GM18870 (cell line): ENCODE results near the gene MYO7B.

Experiments
- ATAC-seq: cut with Tn5 transposase; IDR thresholded peaks from one replicate; pipeline ENCODE4 v1.9.1; 2021; ENCODE audit warnings: moderate library complexity; ENCODE audit not compliant: unreplicated experiment

MYO7B gene

DNA sequence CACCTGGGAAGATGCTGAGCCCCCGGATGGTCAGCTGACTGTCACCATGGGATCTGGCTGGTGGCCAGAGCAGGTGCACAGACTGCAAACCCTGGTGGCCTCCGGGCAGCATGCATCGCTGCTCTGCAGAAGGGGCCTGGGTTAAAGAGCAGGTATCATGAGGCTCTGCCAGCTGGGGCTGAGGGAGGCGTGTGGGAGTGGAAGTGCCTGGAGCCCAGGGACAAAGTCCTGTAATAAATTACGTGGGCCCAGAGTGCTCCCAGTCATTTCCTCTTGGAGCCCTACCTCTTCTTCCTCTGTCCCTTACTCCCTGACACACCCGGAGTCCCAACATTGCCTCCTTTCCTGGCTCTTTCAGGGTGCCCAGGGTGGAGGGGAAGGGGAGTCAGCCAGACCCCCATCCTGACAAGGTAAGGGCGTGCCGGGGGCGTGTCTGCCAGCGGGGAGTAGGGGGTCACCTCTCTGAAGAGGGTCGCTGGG, at the start of gene MYO7B:
Gene MYO7B, plus strand, starts transcription at position 262 of the 480 bp plus-strand sequence. CDS start 24,040 bp downstream, outside the sequence.
- ATAC-seq, result no peak

DNA sequence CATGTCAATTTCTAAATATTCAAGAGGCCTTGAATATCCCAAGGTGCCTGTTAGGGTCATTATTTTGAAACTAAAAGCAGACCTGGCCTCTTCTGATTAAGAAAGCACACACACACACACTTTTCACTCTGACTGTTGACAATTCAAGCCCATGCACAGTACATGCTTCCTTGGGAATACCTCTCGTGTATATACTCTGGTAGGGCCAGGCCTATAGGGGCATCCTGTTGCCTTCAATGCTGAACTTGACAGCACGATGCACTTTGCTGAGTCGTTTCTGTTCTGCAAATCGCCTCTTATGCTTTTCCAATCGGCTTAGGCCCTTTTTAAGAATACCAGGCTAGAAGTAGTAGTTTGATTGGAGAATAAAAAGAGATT, 49.8 kb upstream of the MYO7B start:
- no peak for ATAC-seq

DNA sequence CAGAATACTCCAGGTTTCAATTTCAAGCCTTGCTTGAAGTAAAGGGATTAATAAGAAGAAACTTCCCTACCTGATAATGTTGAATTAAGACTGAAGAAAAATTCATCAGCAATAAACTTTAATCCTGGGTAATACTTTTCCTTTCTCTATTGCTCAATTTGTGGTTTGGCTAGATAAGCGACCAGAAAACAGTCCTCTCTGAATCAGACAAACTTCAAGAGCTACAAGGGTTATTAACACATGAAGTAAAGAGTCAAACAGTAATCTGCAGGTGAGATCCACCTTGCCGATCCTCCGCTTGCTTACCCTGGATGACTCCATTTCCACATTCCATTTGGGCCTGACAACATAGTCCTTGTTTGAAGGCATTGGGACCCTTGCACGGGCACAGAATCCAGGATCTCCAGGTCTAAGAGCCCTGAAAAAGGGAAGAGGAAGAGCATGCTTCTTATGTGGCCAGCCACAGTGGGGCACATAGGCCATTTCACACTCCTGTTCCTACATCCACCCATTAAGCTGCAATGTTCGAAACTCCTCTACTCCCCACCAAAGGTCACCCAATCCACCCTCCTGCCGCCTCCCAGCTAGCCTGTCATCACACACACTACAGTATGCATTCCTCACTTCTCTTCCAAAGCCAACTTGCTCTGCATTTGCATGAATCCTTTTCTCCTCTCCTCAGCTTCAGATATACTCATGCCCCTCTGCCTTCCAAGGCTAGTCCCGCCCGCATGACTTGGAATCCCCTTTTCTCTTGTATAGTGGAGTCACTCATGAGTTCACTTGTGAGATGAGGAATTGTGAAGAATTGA, 49.0 kb upstream of the MYO7B start:
- no peak for ATAC-seq

DNA sequence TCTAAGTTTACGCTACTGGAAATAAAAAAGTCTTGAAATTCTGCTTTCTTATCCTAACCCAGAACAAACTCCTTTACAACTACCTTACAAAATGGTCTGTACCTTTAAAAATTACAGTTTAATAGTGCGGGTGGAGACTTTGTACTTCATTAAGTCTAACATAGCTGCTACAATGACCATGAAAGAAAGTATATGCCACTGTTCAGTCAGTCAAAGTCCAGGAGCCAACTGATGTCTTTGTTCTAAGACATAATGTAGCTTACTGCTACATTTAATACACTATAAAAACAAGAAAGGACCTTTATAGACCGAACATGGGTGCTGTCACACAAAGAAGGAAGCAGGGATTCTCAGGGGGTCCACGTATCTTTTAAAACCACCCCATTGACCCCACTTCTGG, 45.2 kb upstream of the MYO7B start:
- ATAC-seq, result no peak

DNA sequence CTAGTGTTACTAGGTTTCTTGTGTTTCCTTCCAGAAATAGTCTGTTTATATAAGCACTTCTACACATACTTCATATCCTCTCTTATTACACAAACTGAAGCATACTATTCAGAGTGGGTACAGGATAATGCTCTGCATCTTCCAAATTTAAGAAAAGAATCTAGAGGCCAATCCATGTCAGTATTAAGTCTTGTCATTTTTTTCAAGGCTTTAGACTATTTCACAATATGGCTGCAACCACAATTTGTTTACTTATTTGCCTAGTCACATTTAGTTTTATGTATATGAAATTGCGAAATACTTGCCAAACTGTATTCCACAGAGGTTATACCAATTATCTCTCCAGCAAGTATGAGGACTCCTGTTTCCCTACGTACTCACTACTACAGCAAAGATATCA, 37.1 kb upstream of the MYO7B start:
- ATAC-seq, result no peak

DNA sequence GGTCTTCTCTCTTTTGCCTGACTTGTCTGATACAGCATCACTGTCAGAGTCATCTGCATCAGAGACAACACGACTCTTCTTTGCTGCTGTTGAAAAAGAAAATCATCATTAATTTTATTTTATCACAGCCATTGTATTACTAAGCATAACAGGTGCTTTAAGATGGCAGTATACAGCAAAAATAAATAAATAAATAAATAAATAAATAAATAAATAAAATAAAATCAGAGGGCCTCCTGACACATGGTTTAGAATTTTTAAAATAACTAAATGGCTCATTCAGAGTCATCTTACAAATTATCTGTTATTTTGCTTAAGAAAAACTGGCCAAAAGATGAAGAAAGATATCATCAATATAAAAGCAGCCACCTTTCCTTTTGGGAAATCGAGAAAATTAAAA, 32.0 kb upstream of the MYO7B start:
- ATAC-seq, result no peak

DNA sequence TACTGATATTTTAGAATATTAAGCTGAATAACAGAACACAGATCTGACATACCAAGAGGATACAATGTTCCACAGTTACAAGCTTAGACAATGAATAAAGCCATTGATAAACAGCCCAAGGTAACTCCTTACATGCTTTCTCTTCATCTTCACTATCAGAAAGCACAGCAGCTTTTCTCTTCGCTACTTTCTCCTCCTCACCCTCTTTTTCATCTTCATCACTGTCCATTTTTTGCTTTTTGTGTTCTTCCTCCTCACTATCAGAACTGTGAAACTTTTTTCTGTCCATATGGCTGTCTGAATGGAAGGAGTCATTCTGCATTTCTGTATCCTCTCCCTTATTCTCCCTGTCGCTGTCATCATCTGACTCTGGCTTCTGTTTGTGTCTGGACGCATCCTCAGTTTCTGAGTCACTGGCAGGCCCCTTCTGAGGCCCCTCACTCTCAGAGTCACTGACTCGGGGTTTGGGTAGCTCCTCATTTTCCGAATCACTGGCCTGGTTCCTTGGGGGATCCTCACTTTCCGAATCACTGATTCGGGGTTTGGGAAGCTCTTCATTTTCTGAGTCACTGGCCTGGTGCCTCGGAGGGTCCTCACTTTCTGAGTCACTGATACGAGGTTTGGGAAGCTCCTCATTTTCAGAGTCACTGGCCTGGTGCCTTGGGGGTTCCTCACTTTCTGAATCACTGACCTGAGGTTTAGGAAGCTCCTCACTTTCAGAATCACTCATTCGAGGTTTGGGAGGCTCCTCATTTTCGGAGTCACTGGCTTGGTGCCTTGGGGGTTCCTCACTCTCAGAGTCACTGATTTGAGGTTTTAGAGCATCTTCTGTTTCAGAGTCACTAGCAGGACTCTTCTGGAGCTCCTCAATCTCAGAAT, 30.7 kb upstream of the MYO7B start:
- ATAC-seq, result no peak

DNA sequence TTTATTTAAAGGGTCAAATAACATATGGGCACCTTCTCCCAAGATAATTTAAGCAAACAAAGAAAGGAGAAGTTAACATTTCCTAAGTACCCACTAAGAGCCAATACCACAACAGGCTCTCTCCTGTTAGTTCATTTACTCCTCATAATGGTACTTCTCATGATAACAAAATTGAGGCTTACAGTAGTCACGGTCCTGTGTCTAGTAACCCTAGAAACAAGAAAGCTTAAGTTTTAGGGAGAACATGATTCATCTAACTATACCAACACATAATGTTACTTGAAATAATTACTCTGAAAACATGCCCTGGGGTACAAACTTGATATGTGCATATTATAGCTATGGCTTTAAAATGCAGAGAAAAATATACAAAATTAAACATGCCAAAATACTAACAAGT, 29.0 kb upstream of the MYO7B start:
- ATAC-seq, result no peak

DNA sequence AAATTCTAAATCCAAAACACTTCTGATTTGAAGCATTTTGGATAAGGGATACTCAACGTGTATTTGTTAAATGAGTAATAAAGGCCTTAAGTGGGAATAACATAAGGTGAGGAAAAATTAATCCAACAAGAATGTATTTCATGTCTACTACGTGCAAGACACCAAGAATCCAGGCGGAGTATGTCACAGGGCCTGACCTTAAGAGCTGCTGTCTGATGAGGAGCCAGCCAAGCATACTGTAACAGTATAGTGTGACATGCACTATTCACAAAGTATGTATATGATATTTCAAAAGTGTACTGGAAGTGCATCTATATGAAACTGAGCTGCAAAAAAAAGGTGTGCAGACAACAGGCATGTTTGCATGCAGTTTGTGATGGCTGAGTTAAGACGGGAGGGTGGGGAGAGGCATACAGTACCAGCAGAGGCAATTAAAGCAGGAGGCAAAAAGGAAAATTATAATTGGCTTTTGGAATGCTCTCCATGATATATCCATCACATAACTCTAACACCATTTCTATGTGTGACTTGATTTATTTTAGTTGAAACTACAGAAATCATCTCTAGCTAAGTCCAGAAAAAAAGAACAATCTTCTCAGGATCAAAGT, 27.4 kb upstream of the MYO7B start:
- no peak for ATAC-seq

DNA sequence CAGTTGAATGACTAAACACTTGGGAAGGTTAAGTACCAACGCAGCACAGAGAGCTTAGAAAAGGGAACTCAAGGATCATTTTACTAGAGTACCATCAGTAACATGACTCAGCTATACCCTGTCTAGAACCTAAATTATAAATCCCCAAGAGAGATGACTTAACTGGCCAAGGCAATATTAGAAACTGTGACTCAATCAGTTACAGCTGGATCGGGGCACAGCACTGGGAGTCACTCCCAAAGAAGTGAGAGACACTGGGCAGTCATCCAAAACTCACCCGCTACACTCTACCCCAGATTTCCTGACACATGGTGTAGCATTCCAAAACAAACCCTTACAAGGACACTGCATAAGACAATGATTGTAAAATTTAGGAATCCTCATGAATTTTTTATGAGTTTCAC, 26.9 kb upstream of the MYO7B start:
- no peak for ATAC-seq

DNA sequence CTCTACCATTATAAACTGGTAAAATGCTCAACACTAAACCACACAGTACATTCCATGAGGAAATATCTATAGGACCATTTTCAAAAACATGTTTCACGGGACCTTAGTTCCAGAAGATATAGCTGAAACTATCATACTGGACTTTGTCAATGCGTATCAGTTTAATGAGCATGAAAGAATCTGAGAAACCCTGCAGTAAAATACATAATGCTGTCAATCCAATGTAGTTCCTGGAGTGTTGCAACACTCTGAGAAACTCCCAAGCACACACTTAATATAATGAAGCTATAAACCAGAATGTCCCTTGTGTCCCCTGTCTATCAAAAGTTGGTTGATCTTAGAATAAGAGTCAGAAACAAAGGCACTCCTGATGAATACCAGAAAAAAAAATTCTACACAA, 25.4 kb upstream of the MYO7B start:
- no peak for ATAC-seq

DNA sequence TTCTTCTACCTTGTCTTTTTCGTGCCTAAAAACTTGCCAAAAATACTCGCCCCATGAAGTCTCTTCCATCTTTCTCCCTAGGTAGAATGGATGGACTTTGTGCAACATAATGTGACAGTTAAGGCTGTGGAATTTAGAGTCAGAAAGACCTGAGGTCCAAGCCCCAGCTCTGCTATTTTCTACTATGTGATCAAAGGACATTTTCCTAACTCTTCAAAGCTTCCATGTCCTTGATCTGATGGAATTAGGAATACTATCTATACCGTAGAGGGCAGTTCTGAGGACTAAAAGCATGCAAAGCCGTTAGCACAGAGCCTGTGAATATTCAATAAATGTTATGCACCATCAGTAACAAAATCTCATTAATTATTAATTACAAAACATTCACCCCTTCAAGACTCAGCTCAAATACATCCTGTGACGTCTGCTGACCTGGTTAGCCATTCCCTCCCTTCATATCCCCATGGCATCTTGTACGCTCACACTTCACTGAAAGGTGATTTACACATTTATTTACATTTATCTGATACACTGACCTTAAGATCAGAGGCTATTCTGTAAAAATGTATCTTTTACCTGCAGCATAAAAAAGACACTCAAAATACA, 24.3 kb upstream of the MYO7B start:
- no peak for ATAC-seq

DNA sequence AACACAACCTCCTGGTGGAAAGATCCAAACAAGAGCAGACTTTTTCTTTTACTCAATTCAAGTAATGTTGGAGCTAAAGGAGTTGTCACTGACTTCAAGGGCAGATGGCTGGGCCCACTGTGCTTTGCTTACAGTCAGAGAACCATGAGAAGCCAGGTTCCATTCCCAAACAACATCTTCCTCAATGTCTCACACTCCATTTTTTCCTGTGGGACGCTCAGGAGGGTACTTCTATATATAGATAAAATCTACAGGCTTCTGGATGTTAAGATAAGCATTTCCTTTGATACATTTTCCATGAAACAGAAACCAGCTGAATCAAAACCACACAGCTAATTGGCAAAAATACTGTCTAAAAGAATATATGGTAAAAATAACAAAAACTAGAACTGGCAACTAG, 23.6 kb upstream of the MYO7B start:
- no peak for ATAC-seq

DNA sequence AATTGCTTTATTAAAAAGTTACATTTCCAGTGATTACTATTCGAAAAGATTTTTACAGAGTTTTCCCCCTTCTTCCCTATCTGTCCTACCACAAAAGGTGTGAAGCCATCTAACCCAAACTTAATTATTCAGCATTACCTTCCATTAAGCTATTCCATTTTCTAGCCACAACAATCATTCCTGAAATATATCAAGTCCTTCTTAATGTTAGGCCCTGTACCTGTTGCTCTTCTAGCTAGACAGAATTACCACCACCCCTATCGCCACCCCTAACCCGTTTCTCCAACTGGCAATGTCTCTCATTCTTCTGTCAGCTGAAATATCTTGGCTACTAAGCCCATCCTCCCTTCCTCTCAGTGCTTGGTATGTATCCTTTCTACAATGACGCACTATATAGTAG, 23.1 kb upstream of the MYO7B start:
- ATAC-seq, result no peak

DNA sequence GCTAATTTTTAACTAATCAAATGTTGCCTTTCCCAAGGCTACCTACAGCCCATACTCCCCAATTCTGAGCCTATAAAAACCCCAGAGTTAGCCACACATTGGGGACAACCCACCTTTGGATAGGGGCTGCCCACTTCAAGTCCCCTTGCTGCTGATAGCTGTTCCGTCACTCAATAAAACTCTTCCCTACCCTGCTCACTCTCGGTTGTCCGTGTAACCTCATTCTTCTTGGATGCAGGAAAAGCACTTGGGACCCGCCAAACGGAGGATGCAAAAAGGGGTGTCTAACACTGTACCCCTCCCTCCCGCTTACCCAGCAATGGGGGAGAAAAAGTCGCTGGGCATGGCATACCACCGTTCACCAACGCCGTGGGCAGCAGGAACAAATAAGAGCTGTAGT, 21.4 kb upstream of the MYO7B start:
- ATAC-seq, result no peak

DNA sequence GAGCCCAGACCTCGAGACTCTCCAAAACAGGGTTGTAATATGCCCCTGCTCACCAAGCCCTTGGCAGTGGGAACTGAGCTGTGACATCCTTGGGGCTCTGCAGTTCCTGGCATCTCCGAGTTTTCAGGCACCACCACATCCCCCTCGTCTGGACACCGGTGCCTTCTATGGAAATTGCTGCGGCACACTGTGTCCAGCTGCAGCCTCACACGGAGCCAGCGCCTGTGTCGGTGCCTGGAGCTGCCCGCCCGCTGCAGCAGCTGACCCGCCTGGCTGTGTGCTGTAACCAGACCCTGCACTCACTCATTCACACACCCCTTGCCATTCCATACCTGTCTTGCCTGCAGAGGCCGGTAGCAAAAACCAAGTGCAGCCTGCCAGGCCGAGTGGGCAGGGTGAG, 21.0 kb upstream of the MYO7B start:
- no peak for ATAC-seq

DNA sequence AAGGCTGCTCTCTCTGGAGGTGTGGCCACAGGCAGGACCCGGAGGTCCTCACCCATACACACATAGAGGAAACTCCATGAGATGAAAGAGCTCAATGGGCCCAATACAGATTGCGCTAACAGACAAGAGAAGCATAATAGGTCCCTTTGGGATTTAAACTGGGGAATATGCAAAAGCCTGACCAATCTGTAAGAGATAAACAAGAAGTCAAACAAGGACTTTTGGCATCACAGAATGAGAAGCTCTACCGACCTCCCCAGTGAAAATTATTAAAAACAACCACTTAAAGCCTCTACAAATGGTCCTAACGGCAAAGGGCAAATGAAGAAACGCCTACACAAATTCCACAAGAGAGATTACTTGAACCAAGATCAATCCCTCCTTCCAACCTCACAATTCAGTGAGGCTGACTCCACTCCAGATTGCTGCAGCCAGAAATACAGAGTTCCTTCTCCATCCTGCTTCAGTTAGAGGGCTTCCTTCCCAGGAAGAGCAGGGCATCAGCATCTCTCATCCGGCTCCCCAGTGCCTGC, 20.0 kb upstream of the MYO7B start:
- no peak for ATAC-seq

DNA sequence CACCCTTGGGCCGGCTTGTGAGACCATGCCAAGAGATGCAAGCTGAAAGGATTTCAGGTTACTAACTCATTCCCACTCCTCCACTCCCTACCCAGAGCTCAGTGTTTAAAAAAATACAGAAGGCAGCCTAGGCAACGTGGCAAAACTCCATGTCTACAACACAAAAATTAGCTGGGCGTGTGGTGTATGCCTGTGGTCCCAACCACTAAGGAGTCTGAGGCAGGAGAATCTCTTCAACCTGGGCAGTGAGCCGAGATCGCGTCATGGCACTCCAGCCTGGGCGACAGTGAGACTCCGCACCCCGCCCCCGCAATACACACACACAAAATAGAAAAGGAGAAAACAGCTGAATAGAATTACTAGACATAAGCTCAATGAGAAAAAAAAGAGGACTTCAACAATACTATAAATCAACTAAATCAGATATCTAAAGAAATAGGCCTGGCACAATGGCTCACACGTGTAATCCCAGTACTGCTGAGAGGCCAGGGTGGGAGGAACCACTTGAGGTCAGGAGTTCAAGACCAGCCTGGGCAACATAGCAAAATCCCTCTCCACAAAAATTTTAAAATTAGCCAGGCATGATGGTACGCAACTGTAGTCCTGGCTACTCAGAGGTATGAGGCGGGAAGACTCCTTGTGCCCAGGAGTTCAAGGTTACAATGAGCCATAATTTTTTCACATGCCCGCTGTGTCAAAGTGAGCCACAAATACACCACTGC, 19.3 kb upstream of the MYO7B start:
- no peak for ATAC-seq

DNA sequence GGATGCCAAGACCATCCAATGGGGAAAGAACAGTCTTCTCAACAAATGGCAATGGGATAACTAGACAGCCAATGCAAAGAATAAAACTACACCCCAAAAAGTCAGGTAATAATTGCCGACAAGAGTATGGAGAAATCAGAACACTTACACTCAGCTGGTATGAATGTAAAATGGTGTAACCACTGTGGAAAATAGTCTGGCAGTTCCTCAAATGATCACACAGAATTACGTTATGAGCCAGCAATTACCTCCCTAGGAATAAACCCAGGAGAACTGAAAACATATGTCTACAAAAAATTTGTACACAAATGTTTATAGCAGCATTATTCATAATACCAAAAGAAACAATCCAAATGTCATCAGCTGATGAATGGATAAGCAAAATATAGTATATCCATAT, 18.0 kb upstream of the MYO7B start:
- ATAC-seq, result no peak

DNA sequence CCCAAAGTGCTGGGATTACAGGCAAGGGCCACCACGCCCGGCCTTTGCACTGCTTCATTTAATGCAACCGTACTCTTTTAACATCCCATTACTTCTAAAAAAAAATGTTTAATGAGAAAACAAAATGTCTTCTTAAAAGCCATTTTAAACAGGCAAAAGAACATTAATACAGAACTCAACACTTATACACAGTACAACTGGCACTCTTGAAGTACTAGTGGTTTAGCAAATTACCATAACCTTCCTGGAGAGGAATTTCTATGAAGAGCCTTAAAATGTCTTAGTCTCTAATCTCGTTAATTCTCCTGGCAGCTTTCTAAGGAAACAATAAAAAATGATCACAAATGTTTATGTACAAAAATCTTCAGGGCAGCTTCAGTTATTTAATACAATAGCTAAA, 15.1 kb upstream of the MYO7B start:
- ATAC-seq, result no peak
